Measurements from ENCODE around the gene RAB34.

Gene RAB34

DNA sequence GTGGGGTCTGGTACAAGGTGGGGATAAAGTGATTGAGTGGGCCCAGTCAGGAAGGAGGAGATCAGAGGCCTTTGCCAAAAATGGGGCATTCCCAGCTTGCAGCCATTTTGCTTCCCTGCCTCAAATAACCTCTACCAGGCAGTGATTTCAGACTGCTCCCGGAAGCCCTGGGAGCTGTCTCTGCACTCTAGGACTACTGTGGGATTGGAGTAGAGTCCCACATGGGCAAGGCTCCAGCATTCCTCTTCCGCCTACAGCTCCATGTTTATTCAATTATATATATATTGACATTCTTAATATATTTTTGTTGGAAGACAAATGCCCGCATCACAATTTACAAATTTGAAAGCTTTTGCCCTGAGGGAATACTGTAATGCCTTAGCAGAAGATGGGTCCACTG lies 42.2 kb downstream of the RAB34 start:
- DNase-seq = no peak

GRCh38 chr17:28669918-28670317 lies 47.8 kb downstream of the RAB34 start:
- no peak for DNase-seq

DNA sequence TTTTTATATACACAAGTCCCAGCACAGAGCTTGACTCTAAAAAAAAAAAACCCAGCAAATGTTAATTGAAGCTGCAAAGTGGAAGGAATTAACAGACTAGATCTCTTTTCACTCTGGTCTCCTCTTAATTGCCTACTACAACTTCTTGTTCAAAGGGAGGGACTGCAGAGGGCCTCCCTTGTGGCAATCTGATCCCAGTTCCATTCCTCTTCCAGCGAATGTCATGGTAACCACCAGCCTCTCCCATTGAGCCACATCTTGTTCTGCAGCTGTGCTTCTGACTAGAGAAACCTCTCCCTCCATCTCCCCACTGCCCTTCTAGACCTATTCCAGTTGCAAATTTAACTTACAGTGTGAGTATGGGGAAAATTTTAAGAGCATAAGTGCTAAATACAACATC lies 49.8 kb downstream of the RAB34 start:
- DNase-seq = no peak

GRCh38 chr17:28665994-28666393 lies 51.7 kb downstream of the RAB34 start:
- no peak for DNase-seq

All from activated CD4-positive, alpha-beta T cell treated with anti-CD3 and anti-CD28 coated beads, Interleukin-2, Interleukin-6, amounts not matched to agents 100 ng/mL and 50 ng/mL, durations not matched to agents 16 hours and 8 hours (primary cell).